Fibroblast of skin of back (primary cell): ENCODE data around the gene SLC39A11.
A peak's percentile ranks its signal among the peaks of the same experiment; 100 is the strongest.
"Not testable (repeated sequence)": the region's sequence is repeated elsewhere in the genome, so short reads cannot be mapped to it uniquely, and the experiment has no call there.

Experiments used
- DNase-seq: peaks from one replicate; pipeline ENCODE4 v3.0.0-alpha.2; 2013

Gene SLC39A11

DNA sequence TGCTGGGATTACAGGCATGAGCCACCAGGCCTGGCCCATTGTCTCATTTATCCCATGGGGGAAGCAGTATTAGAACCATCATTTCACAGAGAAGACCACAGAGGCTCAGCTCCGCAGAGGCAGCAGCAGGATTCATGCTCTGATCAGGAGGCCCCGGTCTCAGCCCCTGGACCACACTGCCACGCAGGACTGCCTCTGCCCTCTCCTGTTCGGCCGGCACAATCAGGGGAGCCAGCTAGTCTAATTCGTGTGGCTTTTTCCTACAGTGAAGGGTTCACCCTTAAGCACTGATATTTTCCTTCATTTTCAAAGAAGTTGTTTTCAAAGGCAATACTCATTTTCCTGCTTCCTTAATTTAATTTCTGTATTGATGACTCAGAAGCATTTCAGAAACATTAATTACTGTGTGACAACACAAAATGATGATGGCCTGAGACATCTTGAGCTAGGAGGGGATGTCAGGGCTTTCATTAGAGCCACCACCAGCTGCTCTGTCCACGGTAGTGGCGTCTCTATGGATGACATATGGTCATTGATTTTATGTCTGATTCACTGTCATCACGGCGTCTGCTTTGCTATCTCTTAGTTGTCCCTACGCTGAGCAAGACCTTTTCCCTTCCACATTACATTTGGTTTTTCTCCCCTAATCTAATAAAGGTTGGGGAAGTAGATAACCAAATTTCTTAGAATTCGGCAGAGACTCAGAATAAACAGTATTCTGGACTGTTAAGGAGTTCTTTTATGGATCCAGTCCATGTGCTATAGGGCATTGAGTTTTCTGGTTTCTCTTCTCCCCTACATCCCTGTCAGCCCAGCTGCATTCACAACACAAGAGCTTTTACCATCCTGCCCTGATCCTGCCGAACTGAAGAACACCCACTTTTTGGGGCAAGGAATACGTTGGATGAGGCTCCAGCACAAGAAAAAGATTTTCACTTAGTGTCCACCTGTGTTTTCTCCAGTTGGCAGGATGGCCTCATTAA is 314.0 kb downstream of the SLC39A11 start:
- no peak for DNase-seq

DNA sequence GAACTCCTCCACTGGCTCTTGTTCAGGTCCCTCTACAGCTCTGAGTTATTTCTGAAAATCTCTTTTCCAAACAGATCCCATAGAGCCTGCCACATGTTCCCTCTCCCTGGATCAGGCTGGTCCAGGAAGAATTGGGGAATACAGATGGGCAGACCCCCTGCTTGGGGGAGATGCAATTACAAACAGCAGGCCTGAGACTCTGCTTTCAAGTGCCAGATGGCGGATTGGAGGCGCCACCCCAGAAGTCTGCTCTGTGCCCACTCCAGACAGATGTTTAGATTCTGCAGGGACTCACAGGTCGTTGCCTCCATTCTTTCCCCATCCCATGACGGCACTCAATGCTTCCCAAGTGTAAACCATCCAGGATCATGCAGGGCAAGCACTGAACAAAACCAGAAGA is 316.6 kb downstream of the SLC39A11 start:
- no peak for DNase-seq

- no peak for DNase-seq
Observed at GRCh38 chr17:72775237-72775636, 317.3 kb downstream of the SLC39A11 start.

DNA sequence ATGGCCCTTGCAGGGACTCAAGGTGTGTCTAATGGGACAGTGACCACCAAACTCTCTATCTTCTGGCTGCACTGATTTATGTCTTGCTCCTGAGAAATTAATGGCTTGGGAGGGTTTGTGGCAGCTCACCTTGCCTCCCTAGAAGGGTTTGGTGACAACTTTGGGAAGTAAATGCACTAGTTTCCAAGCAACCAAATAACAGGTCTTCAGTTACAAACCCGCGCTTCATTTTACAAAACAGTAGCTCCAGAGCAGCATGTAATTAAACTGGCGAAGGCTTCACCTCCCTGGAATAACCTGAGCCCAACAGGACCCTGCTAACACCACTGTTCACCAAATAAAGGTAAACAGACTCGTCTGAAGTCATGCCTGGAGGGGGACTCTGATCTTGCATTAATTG is 318.3 kb downstream of the SLC39A11 start:
- DNase-seq = no peak

DNA sequence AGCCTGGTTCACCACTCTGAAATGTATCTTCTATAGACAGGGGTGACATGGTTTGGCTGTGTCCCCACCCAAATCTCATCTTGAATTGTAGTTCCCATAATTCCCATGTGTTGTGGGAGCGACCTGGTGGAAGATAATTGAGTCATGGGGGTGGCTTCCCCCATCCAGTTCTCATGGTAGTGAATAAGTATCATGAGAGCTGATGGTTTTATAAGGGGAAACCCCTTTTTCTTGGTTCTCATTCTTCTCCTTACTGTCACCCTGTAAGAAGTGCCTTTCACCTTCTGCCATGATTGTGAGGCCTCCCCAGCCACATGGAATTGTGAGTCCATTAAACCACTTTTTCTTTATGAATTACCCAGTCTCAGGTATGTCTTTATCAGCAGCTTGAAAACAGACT is 319.3 kb downstream of the SLC39A11 start:
- not testable (repeated sequence) for DNase-seq

GRCh38 chr17:72772331-72772821 is 320.1 kb downstream of the SLC39A11 start:
- no peak for DNase-seq

- DNase-seq = no peak
Observed at GRCh38 chr17:72771734-72772133, 320.8 kb downstream of the SLC39A11 start.

- no peak for DNase-seq
Observed at GRCh38 chr17:72766761-72767356, 325.6 kb downstream of the SLC39A11 start.

GRCh38 chr17:72765368-72766153 is 326.9 kb downstream of the SLC39A11 start:
- no peak for DNase-seq

- DNase-seq = peak; percentile 25
Observed at GRCh38 chr17:72764632-72765041, 327.9 kb downstream of the SLC39A11 start.

- DNase-seq = no peak
Observed at GRCh38 chr17:72763981-72764380, 328.5 kb downstream of the SLC39A11 start.

- DNase-seq = not testable (repeated sequence)
Observed at GRCh38 chr17:72761893-72762575, 330.5 kb downstream of the SLC39A11 start.

DNA sequence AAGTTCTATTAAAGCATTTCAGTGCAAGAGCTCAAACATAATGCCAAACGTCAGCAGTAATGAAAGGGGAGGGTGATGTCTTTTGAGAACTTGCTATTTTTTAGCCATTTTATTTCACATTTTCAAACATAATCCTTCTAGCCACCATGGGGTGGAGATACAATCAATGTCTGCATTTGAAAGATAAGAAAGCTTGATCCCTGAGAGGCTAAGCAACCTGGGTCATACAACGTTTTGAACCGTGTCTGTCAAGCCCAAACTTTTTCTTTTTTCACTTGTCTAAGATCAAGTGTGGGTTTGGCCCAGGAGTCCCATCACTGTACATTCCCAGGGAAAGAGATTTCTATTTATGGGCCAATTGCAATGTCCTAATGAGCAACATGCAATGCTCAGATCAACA is 331.1 kb downstream of the SLC39A11 start:
- no peak for DNase-seq

DNA sequence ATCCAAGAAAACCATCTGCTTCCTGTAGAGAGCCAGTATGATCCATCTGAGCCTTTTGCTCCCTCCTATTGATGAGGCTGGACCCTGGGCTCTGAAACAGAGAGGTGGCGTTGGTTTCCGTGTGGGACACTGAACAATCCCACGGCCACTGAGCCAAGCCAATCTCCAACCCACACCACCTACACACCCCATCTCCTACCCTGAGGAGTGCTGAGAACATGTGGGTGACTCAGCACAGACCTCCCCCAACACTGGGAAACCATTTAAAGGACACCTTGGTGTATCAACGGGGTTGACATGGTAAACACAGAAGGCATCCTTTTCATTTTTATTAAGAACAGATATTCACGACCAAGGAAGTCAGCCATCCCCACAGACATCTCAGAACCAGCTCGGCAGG is 332.1 kb downstream of the SLC39A11 start:
- no peak for DNase-seq

GRCh38 chr17:72759301-72759700 is 333.2 kb downstream of the SLC39A11 start:
- DNase-seq = no peak

DNA sequence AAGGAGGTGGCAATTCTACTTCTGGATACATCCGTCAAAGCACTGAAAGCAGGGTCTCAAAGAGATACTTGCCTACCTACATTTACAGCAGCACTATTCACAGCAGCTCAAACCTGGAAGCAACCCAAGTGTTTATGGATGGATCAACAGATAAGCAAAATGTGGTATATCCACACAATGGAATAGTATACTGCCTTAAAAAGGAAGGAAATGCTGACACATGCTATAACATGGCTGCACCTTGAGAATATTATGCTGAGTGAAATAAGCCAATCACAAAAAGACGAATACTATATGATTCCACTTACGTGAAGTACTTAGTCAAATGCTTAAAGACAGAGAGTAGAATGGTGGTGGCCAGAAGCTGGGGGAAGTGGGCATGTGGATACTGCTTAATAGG is 336.2 kb downstream of the SLC39A11 start:
- no peak for DNase-seq

- no peak for DNase-seq
Observed at GRCh38 chr17:72754513-72754912, 338.0 kb downstream of the SLC39A11 start.

DNA sequence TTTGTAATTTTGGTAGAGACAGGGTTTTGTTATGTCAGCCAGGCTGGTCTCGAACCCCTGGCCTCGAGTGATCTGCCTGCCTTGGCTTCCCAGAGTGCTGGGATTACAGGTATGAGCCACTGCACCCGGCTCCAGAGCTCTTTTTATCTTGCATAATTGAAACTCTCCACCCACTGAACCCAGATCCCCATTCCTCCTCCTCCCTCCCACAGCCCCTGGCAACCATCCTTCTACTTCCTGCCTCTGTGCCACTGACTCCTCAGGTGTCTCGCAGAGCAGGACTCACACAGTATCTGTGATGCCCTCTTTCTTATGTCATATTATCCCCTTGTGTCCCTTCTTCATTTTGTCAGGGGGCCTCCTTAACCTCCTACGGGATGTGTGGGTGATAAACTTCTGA is 340.7 kb downstream of the SLC39A11 start:
- DNase-seq = no peak

DNA sequence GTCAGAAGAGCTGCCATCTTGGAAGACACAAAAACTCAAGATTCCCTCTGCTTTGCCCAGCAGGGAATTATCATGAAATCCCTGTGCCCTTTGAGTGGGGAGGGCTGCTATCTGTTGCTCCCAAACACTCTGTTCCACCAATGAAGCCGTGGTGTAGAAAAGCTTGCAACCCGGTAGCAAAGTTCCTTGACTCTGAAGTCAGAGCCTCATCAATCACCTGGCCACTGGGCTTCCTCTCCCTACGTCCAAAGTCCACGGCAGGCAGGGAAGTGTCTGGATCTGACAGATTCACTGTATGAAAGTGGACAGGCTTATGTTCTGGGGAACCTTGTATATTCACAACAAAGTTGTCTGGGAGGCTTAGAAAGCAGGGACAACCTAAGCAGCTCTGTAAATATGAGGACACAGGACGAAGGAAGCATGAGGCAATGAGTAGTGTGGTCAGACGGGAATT is 343.3 kb downstream of the SLC39A11 start:
- no peak for DNase-seq

GRCh38 chr17:72747501-72747900 is 345.0 kb downstream of the SLC39A11 start:
- DNase-seq = no peak

DNA sequence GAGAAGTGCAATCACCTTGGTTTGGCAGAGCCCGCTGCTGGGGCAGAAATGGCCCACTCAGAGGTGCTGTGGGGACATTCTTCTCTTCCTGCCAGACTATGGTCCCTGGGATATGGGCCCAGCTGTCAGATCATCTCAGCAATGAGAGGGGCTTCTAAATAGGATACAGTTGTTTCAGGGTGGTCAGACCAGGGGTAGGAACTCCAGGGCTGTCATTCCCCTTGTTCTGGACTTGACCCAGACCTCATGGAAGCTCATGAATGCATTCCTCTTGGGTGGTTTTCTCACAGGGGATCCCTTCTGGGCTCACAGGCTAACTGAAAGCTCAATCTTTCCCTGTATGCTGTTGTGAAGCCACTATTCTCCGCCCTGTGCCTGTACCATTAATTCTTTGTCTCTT is 347.2 kb downstream of the SLC39A11 start:
- no peak for DNase-seq

DNA sequence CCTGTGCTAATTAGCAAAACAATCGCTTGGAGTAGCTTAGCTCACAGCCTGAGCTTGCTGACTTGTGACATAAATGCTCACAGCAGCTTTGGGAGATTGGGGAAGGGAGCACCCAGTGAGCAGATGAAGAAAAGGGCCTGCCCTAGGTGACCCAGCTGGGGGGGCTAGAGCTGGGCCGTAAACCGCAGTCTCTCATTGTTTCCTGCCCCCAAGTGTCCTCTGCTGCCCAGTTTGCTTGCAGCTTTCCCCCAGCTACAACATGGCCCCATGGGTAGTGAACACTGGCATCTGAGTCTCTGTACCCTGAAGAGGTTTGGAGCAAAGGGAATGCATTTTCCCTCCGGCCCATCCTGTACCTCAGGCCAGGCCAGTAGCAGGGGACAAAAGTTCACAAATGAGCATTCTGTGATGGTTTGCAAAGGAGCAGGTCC is 349.4 kb downstream of the SLC39A11 start:
- no peak for DNase-seq
